Heart left ventricle (tissue), 13 donors: ENCODE measurements around the gene OSBPL9.

Source experiments
- POLR2A ChIP-seq, 2 donors: fragments of 450-650 bp; IDR thresholded peaks; one replicate each; pipeline ENCODE4 v1.6.1; 2017; ENCODE audit warnings: antibody characterized with exemption in 2 of 2, mild to moderate bottlenecking in 2 of 2, moderate library complexity in 2 of 2
- TF ChIP-seq, protein P1 (sequence below), 12 donors: fragments of 200-600 bp; sonication (generic) in 4 of 12; IDR thresholded peaks; one replicate each; pipeline versions ENCODE4 v1.5.0 to v1.8.0; 2018 to 2022; ENCODE audit warnings: antibody characterized with exemption in 12 of 12, mild to moderate bottlenecking in 5 of 12
- donor health status: ischemic (EF 13 %, LVEDD 7.1; RV severe dilation, severe dysfunction).
- donor health status: DM: no; HTN: yes; CAD: no.
- donor health status: DM: no; HTN: no; CAD: no.
- donor health status: ischemic (EF 25% LVEDD 6.9; RV normal size, moderate dysfunction).
- donor health status: ischemic (EF 25% LVEDD 5.7; RV mildly dilated, moderate dysfunction).
- donor health status: ischemic (EF 35%, LVEDD 5.7; RV mildly dilated, moderate dysfunction).
- donor health status: nonischemic (EF 11% LVEDD 7.7; RV severe dilation, severe dysfunction).
- donor health status: DM: yes; HTN: yes; CAD: no.
- donor health status: PGD.
- donor health status: ischemic (EF 29% LVEDD 5.4; RV normal size, mild dysfunction).
- donor health status: nonischemic (EF 23%, LVEDD 6.1; RV moderate dilation, normal function).

DNA sequence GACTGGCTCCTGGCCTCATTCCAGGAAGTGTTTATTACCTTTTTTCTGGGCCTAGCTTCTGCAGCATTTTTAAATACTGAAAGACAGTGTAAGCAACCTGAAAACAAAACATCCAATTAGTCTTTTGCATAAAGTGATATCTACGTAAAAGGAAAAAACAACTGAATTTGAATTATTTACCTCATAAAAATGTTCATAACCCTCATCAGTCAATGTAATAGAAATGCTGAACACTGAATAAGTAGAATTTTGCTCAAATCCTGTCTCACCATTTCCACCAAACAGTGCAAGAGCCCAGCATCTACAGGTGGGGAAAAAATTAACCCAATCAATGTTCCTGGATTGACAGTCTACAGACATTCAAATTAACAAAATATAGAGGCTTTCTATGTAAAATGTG lies 197.6 kb downstream of the OSBPL9 start:
- TF ChIP-seq, protein P1, sequence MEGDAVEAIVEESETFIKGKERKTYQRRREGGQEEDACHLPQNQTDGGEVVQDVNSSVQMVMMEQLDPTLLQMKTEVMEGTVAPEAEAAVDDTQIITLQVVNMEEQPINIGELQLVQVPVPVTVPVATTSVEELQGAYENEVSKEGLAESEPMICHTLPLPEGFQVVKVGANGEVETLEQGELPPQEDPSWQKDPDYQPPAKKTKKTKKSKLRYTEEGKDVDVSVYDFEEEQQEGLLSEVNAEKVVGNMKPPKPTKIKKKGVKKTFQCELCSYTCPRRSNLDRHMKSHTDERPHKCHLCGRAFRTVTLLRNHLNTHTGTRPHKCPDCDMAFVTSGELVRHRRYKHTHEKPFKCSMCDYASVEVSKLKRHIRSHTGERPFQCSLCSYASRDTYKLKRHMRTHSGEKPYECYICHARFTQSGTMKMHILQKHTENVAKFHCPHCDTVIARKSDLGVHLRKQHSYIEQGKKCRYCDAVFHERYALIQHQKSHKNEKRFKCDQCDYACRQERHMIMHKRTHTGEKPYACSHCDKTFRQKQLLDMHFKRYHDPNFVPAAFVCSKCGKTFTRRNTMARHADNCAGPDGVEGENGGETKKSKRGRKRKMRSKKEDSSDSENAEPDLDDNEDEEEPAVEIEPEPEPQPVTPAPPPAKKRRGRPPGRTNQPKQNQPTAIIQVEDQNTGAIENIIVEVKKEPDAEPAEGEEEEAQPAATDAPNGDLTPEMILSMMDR (IDR thresholded peaks at IDR 0.05), result no peak
- TF ChIP-seq POLR2A (IDR thresholded peaks at IDR 0.05), result no peak
